ENCODE measurements around the gene IL10. TPM values are rescaled to one million over a fixed set of nuclear protein-coding genes. Genes with fewer than 3 reads are reported as not detected.

IL10 gene
- total RNA-seq, 1 donor from 2014 or later = not detected

DNA sequence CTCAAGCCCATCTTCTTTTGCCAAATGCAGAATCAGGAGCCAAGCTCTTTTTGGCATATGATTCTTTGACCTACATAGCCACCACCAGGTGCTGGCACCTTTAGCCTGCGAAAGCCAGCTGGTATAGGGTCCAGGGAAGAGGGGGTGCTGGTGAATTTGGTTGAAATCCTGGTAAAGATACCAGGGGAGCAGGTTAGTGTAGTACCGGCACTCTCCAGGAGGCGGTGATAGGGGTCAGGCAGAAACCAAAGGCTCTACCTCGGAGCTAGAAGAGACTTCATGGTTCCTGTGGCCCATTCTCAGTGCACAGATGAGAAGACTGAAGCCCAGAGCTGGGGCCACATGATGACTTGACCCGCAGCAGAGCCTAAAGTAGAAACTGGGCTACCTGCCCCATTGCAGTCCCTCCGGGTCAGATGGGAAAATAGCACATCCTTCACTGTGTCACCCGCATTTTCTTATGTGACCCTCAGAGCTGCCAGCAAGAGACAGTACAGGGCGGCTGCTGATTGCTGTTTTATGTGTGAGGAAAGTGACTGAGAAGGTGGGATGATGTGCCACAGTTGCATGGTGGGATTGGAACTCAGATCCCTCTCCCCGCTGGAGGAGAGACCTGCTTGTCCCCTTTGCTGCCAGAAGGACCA is 37.7 kb downstream of the IL10 start:
- DNase-seq = no peak

DNA sequence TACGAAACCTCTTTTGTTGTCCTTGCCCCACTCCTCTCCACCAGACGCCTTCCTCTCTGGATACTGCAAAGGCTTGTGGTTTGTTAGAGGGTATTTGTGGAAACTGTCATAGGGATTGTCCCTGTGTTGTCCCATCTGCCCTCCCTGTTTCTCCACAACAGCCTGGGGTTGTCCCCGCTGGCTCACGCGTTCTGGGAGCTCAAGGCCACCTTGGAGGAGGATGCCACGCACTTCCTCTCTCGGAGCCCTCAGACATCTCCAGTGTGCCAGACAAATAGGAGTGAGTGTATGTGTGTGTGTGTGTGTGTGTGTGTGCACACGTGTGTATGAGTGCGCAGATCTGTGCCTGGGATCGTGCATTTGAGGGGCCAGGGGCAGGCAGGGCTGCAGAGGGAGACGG is 39.3 kb downstream of the IL10 start:
- no peak for DNase-seq

DNA sequence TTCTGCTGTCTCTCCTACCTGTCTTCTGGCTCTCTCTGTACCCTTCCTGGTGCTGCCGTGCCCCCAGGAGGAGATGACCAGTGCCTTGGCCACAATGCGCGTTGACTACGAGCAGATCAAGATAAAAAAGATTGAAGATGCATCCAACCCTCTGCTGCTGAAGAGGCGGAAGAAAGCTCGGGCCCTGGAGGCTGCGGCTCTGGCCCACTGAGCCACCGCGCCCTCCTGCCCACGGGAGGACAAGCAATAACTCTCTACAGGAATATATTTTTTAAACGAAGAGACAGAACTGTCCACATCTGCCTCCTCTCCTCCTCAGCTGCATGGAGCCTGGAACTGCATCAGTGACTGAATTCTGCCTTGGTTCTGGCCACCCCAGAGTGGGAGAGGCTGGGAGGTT is 39.8 kb downstream of the IL10 start:
- DNase-seq = no peak

DNA sequence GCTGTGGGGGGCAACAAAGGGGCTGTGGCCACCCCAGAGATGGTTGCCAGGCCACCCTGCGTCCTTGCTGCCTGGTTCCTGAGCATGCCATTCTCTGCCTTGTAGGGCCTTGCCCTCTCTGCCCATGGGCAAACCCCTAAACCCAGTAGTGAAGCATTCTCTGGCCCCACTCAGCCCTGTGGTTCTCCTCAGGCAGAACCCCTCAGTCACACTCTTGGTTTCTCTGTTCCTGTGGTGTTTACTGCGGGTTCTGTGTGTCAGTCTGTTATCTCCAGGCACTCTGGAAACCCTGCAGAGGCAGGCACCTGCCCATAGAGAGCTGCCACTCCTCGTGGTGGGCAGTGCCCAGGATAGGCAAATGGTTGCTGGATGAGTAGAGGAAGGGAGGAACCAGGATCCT is 42.8 kb downstream of the IL10 start:
- DNase-seq = no peak

DNA sequence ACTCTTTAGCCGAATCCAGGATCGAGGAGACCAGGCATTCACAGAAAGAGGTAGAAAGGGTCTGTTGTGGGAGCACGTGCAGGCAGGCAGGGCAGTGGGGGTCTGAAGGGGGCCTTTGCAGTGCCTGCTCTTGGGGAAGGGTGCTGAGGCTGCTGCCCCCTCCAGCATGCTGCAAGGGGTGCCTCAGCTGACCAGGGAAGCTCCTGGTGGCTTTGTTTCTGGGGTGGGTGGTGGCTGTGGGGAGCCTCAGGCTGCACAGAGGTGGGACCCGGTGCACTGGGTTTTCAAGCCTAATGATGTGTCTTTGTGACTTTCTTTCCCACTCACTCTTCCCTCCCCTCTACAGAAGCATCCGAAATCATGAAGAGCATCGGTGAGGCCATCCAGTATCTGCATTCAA is 43.2 kb downstream of the IL10 start:
- no peak for DNase-seq

DNA sequence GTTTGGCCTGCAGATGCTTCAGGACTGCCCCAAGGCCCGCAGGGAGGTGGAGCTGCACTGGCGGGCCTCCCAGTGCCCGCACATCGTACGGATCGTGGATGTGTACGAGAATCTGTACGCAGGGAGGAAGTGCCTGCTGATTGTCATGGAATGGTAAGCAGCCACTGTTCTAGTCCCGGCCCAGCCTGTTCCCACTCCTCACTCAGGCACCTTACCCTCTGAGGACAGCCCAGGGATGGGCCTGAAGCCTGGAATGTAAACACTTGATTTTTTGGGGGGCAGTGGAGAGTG is 43.7 kb downstream of the IL10 start:
- no peak for DNase-seq

DNA sequence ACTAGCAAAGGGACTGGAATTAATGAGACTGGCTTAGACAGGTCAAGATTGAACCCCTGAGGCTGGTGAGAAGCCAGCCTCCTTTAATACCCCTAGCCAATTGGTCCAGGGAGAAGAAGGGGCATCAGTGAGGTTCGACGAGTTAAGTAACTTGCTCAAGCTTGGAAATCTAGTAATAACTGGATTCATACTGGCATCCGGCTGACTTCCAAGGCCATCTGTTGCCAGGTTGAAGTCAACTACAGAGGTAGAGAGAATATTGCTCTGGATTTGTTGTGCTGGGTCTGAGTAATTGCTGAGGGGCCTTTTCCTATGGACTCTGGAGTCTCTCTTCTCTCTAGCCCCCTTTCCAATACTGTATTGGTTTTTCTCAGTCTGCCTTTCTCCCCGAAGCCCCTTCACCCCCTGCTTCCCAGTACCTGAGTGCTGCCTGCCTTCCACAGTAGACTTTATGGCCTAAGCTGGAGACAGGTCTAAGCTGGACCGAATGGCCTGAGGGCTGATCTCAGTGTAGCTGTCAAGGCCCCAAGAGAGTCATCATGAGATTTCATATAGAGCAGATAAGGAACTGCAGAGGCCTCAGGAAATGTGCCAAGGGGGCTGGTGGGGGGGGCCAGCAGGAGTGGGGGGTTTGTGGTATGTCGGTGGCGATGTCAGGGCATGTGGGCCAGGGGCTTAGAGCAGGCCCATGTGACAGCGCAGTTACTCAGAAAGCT is 44.2 kb downstream of the IL10 start:
- no peak for DNase-seq

DNA sequence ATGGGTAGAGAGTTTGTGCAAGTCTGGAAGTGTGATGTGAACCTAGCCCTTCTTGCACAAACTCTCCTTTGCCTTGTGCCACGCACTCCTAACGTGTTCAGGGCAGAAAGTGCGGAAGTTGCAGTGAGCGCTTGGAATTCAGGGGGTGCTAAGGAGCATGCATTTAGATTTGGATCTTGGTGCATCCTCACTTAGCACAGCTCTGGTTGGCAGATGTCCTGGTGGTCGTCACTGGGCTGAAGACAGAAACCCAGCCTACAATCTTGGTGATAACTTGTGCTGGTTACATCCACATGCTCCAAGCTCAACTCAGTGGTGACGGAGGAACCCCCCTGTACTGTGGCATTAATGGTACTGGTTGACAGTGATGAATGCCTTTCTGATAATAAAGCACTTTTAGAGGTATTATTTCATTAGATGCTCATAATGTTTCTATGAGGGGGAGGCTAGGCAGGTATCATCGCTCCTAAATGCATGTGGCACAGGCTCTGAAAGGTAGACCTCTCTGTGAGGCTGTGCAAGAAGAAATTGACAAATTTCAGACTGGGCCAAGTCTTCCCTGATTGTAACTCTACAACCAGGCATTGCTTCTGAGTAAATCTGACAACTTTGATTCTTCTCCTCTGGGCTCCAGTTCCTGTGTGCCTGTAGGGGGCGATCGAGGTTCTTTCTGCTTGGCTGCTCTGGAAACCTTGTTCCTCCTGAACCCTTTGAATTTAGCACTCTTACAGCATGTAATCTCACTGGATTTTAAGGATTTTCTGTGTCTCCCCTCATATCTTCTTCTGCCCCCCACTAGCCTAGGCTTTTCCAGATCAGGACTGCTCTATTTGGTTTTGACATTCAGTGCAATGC is 47.0 kb downstream of the IL10 start:
- DNase-seq = no peak

DNA sequence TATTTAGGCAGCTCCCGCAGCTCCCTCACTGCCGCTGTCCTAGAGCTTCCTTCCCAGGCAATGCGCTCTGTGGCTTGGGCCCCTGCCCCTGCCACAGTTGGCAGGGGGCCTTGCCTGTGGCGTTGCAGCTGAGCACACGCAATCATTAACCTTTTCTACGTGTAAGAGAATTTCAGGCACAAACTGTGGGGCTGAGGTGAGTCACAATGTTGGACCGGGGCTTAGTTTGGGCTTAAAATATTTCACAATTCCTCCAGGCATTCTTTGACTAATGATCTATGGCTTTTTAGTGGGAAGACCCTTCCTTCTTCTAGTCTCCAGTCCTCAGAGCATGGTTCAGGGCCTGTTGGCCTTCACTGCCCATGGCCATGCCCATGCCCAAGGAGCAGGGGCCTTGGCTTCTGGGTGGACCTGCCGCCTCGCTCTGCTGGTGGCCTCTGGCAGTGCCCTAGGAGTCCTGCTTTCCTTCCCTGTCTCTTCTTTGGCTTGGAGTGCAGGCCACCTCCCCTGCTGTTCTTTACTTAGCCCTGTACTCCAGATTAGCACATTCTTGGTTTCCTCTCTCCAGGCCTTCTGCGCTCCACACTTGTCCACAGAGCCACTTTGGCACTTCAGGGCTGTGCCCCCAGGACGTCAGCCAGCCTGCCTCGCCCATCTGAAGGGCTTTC is 48.4 kb downstream of the IL10 start:
- DNase-seq = no peak

DNA sequence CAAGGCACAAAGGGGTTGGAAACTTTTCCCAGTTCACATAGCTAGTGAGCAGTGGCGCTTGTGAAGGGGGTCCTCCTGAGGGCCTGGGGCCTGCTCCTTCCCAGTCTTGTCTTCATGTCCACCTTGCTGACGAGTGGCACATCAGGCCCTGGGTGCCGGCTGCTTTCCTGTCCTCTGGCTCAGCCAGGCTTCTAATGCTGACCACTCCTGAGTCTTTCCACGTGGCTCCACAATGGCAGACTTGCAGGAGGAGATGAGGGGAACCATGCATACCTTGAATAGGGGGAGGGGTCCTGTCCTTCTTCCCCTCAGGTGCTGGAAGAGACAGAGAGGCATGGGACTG is 48.9 kb downstream of the IL10 start:
- DNase-seq = no peak

DNA sequence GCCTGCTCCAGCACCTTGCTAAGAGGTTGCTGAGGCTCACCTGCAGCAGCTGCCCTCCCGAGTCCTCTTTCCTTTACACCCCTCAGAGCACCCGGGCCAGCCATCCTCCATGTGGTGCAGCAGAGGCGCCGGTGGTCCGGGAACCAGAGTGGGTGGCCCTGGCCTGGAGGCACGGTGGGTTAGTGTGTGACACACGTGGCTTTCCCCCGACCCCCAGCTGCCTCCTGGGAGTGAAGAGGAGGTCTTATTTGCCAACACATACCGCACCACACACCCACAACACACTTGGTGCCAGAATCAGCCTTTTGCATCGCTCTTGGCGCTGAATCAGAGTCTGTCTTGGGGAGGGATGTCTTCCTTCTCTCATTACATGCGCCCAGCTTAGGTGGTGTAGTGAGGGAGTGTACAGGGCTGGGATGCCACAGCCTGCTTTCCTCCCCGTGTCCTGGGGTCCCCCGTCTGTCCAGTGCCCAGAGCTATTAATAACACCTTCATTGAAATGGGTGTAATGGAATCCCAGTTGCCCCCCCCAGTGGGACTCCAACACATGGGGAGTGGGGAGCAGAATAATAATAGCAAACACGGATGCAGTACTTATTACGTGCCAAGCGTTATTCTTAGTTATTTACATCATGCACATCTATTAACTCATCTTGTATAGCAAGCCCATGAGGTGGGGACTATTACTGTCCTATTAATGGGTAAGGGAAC is 49.4 kb downstream of the IL10 start:
- DNase-seq = no peak

DNA sequence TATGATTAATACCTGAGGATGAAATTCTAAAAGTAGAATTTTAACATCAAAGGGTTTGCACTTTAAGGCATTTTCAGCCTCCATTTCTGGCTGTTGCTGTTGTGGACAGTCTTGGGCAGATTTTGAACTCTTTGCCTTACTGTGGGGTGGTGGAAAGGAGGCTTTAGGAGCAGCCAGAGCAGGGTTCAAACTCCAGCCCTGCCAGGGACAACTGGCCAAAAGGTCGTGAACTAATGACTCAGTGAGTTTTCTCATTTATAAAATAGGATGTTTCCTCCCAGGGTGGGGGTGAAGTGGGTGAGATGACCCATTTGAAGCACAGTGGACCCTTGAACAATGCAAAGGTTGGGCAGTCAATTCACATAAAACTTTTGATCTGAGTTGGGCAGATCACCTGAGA is 50.8 kb downstream of the IL10 start:
- DNase-seq = no peak

DNA sequence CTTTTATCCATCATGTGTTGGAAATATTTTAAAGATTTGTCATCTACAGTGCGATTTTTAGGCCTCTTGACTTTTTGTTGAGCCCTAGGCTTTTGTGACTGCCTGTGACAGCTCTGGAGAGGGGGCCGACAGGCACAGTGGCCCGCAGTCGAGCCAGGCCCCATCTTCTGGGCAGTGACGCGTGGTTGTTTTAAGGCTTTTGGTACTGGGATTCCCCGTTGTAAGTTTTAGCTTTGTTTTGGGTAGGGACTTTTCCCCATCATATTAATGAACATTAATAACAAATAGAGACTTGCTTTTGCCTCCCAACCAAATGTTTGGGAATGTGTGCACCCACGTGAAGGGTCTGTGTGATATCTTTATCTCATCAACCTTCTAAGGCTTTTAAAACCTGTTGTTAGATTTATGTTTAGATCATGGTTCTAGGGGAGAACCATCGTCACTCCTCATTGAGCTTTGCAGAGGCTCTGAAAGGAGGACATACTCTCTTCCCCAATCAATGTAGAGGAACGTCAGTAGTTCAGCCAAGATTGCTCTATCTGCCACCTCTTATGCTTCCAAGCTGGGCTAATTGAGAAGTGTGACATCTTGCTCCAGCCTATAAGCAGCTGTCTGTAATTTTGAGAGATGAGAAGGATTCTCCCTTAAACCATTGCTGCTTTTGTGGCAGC is 53.0 kb downstream of the IL10 start:
- no peak for DNase-seq

DNA sequence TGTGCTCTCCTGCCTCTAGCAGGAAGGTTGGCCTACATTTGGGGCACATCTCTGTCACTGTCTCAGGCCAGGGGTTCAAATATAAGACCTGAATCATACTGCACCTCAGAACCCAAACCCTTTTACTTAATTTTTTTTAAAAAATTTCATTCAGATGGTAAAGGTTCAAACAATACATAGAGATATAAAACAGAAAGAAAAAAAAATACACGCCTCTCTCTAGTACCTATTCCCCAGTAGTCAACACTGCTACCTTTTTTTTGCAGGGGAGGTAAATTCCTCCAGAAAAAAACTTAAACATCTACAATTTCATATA is 54.7 kb downstream of the IL10 start:
- DNase-seq = no peak

Small RNA genes lying within 50 kb of the gene (small RNA-seq; reads per million reads assigned to genes)
- gene RF00019 = not detected

Other genes with a start within 250 kb of the IL10 start
- gene EIF2D, start 160.0 kb downstream of the IL10 start, total RNA-seq = 12.5 TPM
- gene DYRK3, start 137.0 kb downstream of the IL10 start, total RNA-seq = 18.2 TPM
- gene MAPKAPK2, start 87.6 kb downstream of the IL10 start, total RNA-seq = 8.1 TPM
- gene IL19, start 1.7 kb downstream of the IL10 start, total RNA-seq = not detected
- 0.47 TPM for gene IL20, start 93.1 kb upstream of the IL10 start, total RNA-seq
- gene IL24, start 124.9 kb upstream of the IL10 start, total RNA-seq = not detected
- gene FCMR, start 149.4 kb upstream of the IL10 start, total RNA-seq = 0.47 TPM
- not detected for gene PIGR, start 174.0 kb upstream of the IL10 start, total RNA-seq
- not detected for gene FCAMR, start 198.0 kb upstream of the IL10 start, total RNA-seq